Trophoblast cell (in vitro differentiated cells and primary cell): ENCODE measurements around the gene SPON1.

Source experiments
- DNase-seq, 2 donors: peaks; one replicate each; pipeline ENCODE4 v3.0.0-alpha.2; 2016
- H2AFZ ChIP-seq: 2 replicates; pipeline ENCODE4 v1.6.1; 2013; ENCODE audit warnings: low read length, moderate library complexity, mild to moderate bottlenecking; ENCODE audit not compliant: insufficient read depth, poor library complexity
- H2AK5ac ChIP-seq: 2 replicates; pipeline ENCODE4 v1.6.1; 2013; ENCODE audit warnings: mild to moderate bottlenecking, low read length
- H2BK120ac ChIP-seq: 2 replicates; pipeline ENCODE4 v1.6.1; 2013; ENCODE audit warnings: low read length, mild to moderate bottlenecking, moderate library complexity; ENCODE audit not compliant: insufficient read depth, poor library complexity
- H2BK12ac ChIP-seq: 2 replicates; pipeline ENCODE4 v1.6.1; 2013; ENCODE audit warnings: mild to moderate bottlenecking, low read length, moderate library complexity
- H2BK5ac ChIP-seq: 2 replicates; pipeline ENCODE4 v1.6.1; 2013; ENCODE audit warnings: low read length, low read depth, moderate library complexity, mild to moderate bottlenecking; ENCODE audit not compliant: poor library complexity
- H3K14ac ChIP-seq: 2 replicates; pipeline ENCODE4 v1.6.1; 2013; ENCODE audit warnings: mild to moderate bottlenecking, low read length
- H3K18ac ChIP-seq: 2 replicates; pipeline ENCODE4 v1.6.1; 2013; ENCODE audit warnings: mild to moderate bottlenecking, low read length
- H3K23ac ChIP-seq: 2 replicates; pipeline ENCODE4 v1.6.1; 2013; ENCODE audit warnings: low read length
- H3K27ac ChIP-seq: 2 replicates; pipeline ENCODE4 v1.5.1; 2013; ENCODE audit warnings: low read depth, mild to moderate bottlenecking, inconsistent platforms, low read length, moderate library complexity
- H3K27me3 ChIP-seq: 2 replicates; pipeline ENCODE4 v1.6.1; 2013; ENCODE audit warnings: inconsistent platforms, mild to moderate bottlenecking, low read length, moderate library complexity; ENCODE audit not compliant: insufficient read depth
- H3K36me3 ChIP-seq, 2 experiments: 1 replicate in 1 of 2; 2 replicates in 1 of 2; pipeline ENCODE4 v1.6.1; 2013; ENCODE audit warnings: low read length in 2 of 2, mild to moderate bottlenecking in 2 of 2, moderate library complexity in 1 of 2; ENCODE audit not compliant: insufficient read depth in 2 of 2, control insufficient read depth in 1 of 2
- H3K4ac ChIP-seq: 2 replicates; pipeline ENCODE4 v1.6.1; 2013; ENCODE audit warnings: low read depth, mild to moderate bottlenecking, low read length, moderate library complexity
- H3K4me1 ChIP-seq, 2 experiments: 1 replicate in 1 of 2; 2 replicates in 1 of 2; pipeline ENCODE4 v1.6.1; 2013; ENCODE audit warnings: low read length in 2 of 2, mild to moderate bottlenecking in 2 of 2, moderate library complexity in 1 of 2; ENCODE audit not compliant: insufficient read depth in 2 of 2, control insufficient read depth in 1 of 2
- H3K4me2 ChIP-seq: 2 replicates; pipeline ENCODE4 v1.6.1; 2013; ENCODE audit warnings: inconsistent platforms, mild to moderate bottlenecking, low read length, moderate library complexity
- H3K4me3 ChIP-seq: 2 replicates; pipeline ENCODE4 v1.5.1; 2013; ENCODE audit warnings: mild to moderate bottlenecking, low read depth, low read length, inconsistent platforms
- H3K79me1 ChIP-seq: one replicate; pipeline ENCODE4 v1.6.1; 2013; ENCODE audit warnings: low read length
- H3K79me2 ChIP-seq: 2 replicates; pipeline ENCODE4 v1.6.1; 2013; ENCODE audit warnings: low read length, mild to moderate bottlenecking; ENCODE audit not compliant: control insufficient read depth, insufficient read depth, poor library complexity
- H3K9ac ChIP-seq: 2 replicates; pipeline ENCODE4 v1.6.1; 2013; ENCODE audit warnings: mild to moderate bottlenecking, low read length
- H3K9me3 ChIP-seq: 2 replicates; pipeline ENCODE4 v1.6.1; 2013; ENCODE audit warnings: low read depth, mild to moderate bottlenecking, control low read depth, inconsistent platforms, low read length; ENCODE audit not compliant: insufficient read depth
- H4K12ac ChIP-seq: 2 replicates; pipeline ENCODE4 v1.6.1; 2013; ENCODE audit warnings: low read depth, mild to moderate bottlenecking, low read length, moderate library complexity
- H4K8ac ChIP-seq: 2 replicates; pipeline ENCODE4 v1.6.1; 2013; ENCODE audit warnings: low read depth, mild to moderate bottlenecking, low read length, moderate library complexity
- H4K91ac ChIP-seq: one replicate; pipeline ENCODE4 v1.6.1; 2013; ENCODE audit warnings: low read depth, mild to moderate bottlenecking, low read length, moderate library complexity
- WGBS: extraction: QIAGEN DNeasy Blood & Tissue Kit; methylation state at CpG from one replicate; pipeline ENCODE4 v1.1.7; 2013; ENCODE audit warnings: missing lambda C conversion rate; ENCODE audit not compliant: insufficient read length, insufficient coverage; ENCODE audit errors: extremely low coverage; 5-methylcytosine and 5-hydroxymethylcytosine counted together

Gene SPON1

GRCh38 chr11:14093065-14093464 lies 130.5 kb downstream of the SPON1 start:
- Histone ChIP-seq H3K4me1 (peaks cover 7 to 9% of the 10 kb centered on the region in 2 experiments), H2AK5ac (no peak overlapping the region), H2BK12ac (no peak overlapping the region), H3K36me3 (no peaks in the 10 kb centered on the region), H3K9ac (no peak overlapping the region), H3K79me2 (no peaks in the 10 kb centered on the region), H4K91ac (no peak overlapping the region), H3K9me3 (no peaks in the 10 kb centered on the region), H2AFZ (no peak overlapping the region), H4K8ac (no peak overlapping the region), H3K27me3 (peaks cover 3% of the 10 kb centered on the region), H3K79me1 (peaks cover 3% of the 10 kb centered on the region), H3K27ac (no peak overlapping the region), H3K14ac (no peak overlapping the region), H4K12ac (no peak overlapping the region), H3K4me3 (no peak overlapping the region), H2BK5ac (no peak overlapping the region), H3K18ac (no peak overlapping the region), H3K4me2 (no peak overlapping the region), H3K4ac (no peak overlapping the region), H2BK120ac (no peak overlapping the region), H3K23ac (no peak overlapping the region)
- WGBS = no CpG with 5 or more reads among the region's 1 CpG
- DNase-seq = no peak

DNA sequence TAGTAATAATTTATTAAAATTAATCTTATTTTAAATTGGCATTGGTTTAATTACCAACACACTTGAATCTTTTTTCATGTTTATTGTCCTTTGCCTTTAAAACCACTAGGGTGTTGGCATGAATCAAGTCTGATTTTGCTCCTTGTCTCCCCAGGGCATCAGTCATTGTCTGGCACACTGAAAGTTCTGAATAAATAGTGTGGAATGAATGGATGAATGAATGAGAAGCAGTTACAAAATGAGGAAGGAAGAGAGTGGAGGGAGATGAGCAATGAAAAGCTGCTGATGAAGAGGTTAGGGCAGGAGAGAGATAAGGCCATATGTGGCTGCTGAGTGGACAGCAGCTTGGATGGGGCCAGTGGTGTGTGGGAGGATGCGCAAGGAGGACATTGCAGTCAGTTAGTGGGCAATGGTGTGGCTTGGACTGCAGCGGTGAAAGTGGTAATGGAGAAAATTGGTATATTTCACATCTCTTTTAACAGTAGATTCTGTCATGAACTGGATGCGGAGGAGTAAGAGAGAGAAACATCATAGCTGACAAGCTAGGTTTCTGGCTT lies 132.0 kb downstream of the SPON1 start:
- H3K9ac ChIP-seq = no peak overlapping the region
- WGBS = no CpG with 5 or more reads among the region's 3 CpGs

DNA sequence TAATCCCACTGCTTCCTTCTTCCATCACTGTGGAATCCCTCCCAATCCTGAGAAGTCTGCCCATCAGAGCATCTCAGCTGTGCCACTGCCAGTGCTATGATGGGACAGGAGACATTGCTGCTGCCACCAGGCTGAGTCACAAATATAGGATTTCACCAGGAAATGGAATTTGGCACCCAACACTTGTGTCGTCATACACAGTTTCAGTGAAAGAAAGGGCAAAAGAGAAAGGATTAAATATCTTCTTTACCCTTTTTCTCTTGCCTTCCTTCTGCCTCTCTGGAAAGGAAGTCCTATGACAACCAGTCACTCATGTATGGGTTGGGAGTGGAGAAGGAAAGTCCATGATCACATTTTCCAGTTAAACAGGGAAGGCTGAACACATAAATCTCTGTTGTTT lies 133.4 kb downstream of the SPON1 start:
- Histone ChIP-seq H2BK12ac (no peak overlapping the region), H3K18ac (no peak overlapping the region), H2AFZ (no peak overlapping the region), H2AK5ac (no peak overlapping the region), H3K79me1 (no peaks in the 10 kb centered on the region), H3K9ac (no peak overlapping the region), H4K8ac (no peak overlapping the region), H3K23ac (no peak overlapping the region), H4K12ac (no peak overlapping the region), H2BK5ac (no peak overlapping the region), H4K91ac (no peak overlapping the region), H3K4ac (no peak overlapping the region), H3K4me1 (no peaks in the 10 kb centered on the region), H3K27me3 (peaks cover 3% of the 10 kb centered on the region), H3K9me3 (no peaks in the 10 kb centered on the region), H3K36me3 (no peaks in the 10 kb centered on the region), H3K14ac (no peak overlapping the region), H3K4me2 (no peak overlapping the region), H3K4me3 (no peak overlapping the region), H3K27ac (no peak overlapping the region), H3K79me2 (no peaks in the 10 kb centered on the region), H2BK120ac (no peak overlapping the region)
- WGBS = no CpG with 5 or more reads among the region's 1 CpG
- no peak for DNase-seq

More for the DNA sequence above, 132.0 kb downstream of the SPON1 start:
- H3K4me1 ChIP-seq = peaks cover 4% of the 10 kb centered on the region in 2 experiments
- H4K8ac ChIP-seq = no peak overlapping the region
- no peak overlapping the region for H3K27ac ChIP-seq
- H3K4me3 ChIP-seq = peak overlapping the region; percentile 47
- H2AK5ac ChIP-seq = no peak overlapping the region
- H2BK5ac ChIP-seq = no peak overlapping the region
- H3K79me2 ChIP-seq = no peaks in the 10 kb centered on the region
- H3K36me3 ChIP-seq = no peaks in the 10 kb centered on the region
- H2BK120ac ChIP-seq = no peak overlapping the region
- no peak for DNase-seq
- no peak overlapping the region for H3K18ac ChIP-seq
- H4K91ac ChIP-seq = no peak overlapping the region
- no peak overlapping the region for H2BK12ac ChIP-seq
- no peak overlapping the region for H3K4ac ChIP-seq
- H2AFZ ChIP-seq = no peak overlapping the region
- no peak overlapping the region for H3K23ac ChIP-seq
- H3K14ac ChIP-seq = no peak overlapping the region
- peaks cover 3% of the 10 kb centered on the region for H3K27me3 ChIP-seq
- H4K12ac ChIP-seq = no peak overlapping the region
- H3K79me1 ChIP-seq = peaks cover 2% of the 10 kb centered on the region
- H3K9me3 ChIP-seq = no peaks in the 10 kb centered on the region
- H3K4me2 ChIP-seq = no peak overlapping the region

DNA sequence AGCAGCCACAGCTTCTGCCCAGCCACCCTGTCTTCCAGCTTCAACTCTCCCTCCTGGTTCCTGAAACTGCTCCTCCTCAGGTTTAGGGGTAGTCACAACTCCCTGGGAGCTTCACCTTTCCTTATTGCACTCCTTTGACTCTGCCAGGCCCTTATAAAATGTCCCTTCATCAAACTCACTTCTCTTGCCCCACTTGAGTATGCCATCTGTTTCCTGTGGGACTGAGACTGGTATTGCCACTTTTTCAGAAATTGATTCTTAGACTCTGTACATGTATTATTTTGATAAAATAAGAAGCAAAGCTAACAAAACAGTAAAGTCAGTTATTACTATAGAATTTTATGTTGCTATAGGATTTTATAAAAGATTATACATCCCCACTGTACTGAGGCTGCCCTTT lies 134.1 kb downstream of the SPON1 start:
- no peak overlapping the region for H3K9ac ChIP-seq
- no peak overlapping the region for H3K18ac ChIP-seq
- no peaks in the 10 kb centered on the region for H3K36me3 ChIP-seq
- H3K4ac ChIP-seq = no peak overlapping the region
- H3K4me1 ChIP-seq = no peaks in the 10 kb centered on the region
- no peak overlapping the region for H3K4me2 ChIP-seq
- H3K14ac ChIP-seq = no peak overlapping the region
- no peaks in the 10 kb centered on the region for H3K79me2 ChIP-seq
- H3K9me3 ChIP-seq = no peaks in the 10 kb centered on the region
- H3K23ac ChIP-seq = peak overlapping the region; percentile 32
- H2BK5ac ChIP-seq = no peak overlapping the region
- no peak overlapping the region for H2AK5ac ChIP-seq
- H4K91ac ChIP-seq = no peak overlapping the region
- H3K27ac ChIP-seq = no peak overlapping the region
- H4K8ac ChIP-seq = no peak overlapping the region
- no peak overlapping the region for H2AFZ ChIP-seq
- no peak for DNase-seq
- no peak overlapping the region for H2BK12ac ChIP-seq
- H3K79me1 ChIP-seq = no peaks in the 10 kb centered on the region
- peaks cover 3% of the 10 kb centered on the region for H3K27me3 ChIP-seq
- H3K4me3 ChIP-seq = no peak overlapping the region
- H4K12ac ChIP-seq = no peak overlapping the region
- H2BK120ac ChIP-seq = no peak overlapping the region
